GM19043 (cell line): ENCODE results near the gene APRT.

ENCODE experiments used
- ATAC-seq: cut with Tn5 transposase; IDR thresholded peaks from one replicate; pipeline ENCODE4 v1.9.1; 2021; ENCODE audit warnings: low read depth; ENCODE audit not compliant: unreplicated experiment

Gene APRT

GRCh38 chr16:88842806-88843205, 31.1 kb upstream of the APRT start:
- no peak for ATAC-seq

GRCh38 chr16:88842308-88842756, 30.6 kb upstream of the APRT start:
- ATAC-seq, result no peak

GRCh38 chr16:88841521-88842307, 30.0 kb upstream of the APRT start:
- no peak for ATAC-seq

GRCh38 chr16:88840600-88841215, 29.0 kb upstream of the APRT start:
- ATAC-seq, result no peak

- ATAC-seq, result no peak
These were observed 28.2 kb upstream of the APRT start for GRCh38 chr16:88839745-88840599.

- ATAC-seq, result no peak
These were observed 27.4 kb upstream of the APRT start for GRCh38 chr16:88839026-88839529.

GRCh38 chr16:88838566-88838965, 26.8 kb upstream of the APRT start:
- ATAC-seq, result no peak

GRCh38 chr16:88837806-88838205, 26.1 kb upstream of the APRT start:
- no peak for ATAC-seq

- no peak for ATAC-seq
These were observed 25.1 kb upstream of the APRT start for GRCh38 chr16:88836791-88837190.

GRCh38 chr16:88835818-88836217, 24.1 kb upstream of the APRT start:
- ATAC-seq, result no peak

- ATAC-seq, result no peak
These were observed 23.7 kb upstream of the APRT start for GRCh38 chr16:88835383-88835782.

- ATAC-seq, result no peak
These were observed 22.9 kb upstream of the APRT start for GRCh38 chr16:88834670-88835069.

- ATAC-seq, result no peak
These were observed 21.4 kb upstream of the APRT start for GRCh38 chr16:88833086-88833485.

GRCh38 chr16:88831838-88832237, 20.1 kb upstream of the APRT start:
- ATAC-seq, result no peak

- ATAC-seq, result no peak
These were observed 19.1 kb upstream of the APRT start for GRCh38 chr16:88830783-88831182.

- no peak for ATAC-seq
These were observed 18.5 kb upstream of the APRT start for GRCh38 chr16:88830258-88830657.

- ATAC-seq, result no peak
These were observed 17.0 kb upstream of the APRT start for GRCh38 chr16:88828711-88829110.

- ATAC-seq, result no peak
These were observed 16.0 kb upstream of the APRT start for GRCh38 chr16:88827727-88828126.

- no peak for ATAC-seq
These were observed 14.5 kb upstream of the APRT start for GRCh38 chr16:88826070-88826840.

GRCh38 chr16:88825146-88825545, 13.4 kb upstream of the APRT start:
- no peak for ATAC-seq
